Kidney (tissue), 22 donors: ENCODE measurements around the gene SOCS3. TPM values are rescaled to one million over a fixed set of nuclear protein-coding genes. Genes with fewer than 3 reads are reported as not detected.

Experiments
- DNase-seq, 5 donors: peaks; one replicate each; pipeline ENCODE4 v3.0.0-alpha.2; 2013 to 2020
- FAIRE-seq: peaks from 2 replicates; lab custom pipeline; 2012; peaks lifted over from hg19 to GRCh38; lab: Jason Lieb, UNC
- H3K27ac ChIP-seq, 2 donors: one replicate each; pipeline ENCODE4 v1.7.0; 2013; ENCODE audit warnings: low read depth in 2 of 2, low read length in 2 of 2, inconsistent platforms in 1 of 2
- H3K27me3 ChIP-seq: one replicate; pipeline ENCODE4 v1.7.1; 2013; ENCODE audit warnings: low read length, inconsistent platforms; ENCODE audit not compliant: control insufficient read depth, insufficient read depth
- H3K36me3 ChIP-seq, 3 donors: one replicate each; pipeline versions ENCODE4 v1.7.0 to v1.7.1; 2013; ENCODE audit warnings: low read length in 3 of 3, control low read depth in 1 of 3, inconsistent platforms in 1 of 3; ENCODE audit not compliant: insufficient read depth in 3 of 3, control insufficient read depth in 2 of 3
- H3K4me1 ChIP-seq, 3 donors: one replicate each; pipeline versions ENCODE4 v1.7.0 to v1.7.1; 2013; ENCODE audit warnings: low read length in 3 of 3, inconsistent platforms in 1 of 3, low read depth in 1 of 3; ENCODE audit not compliant: control insufficient read depth in 2 of 3, insufficient read depth in 2 of 3
- H3K4me3 ChIP-seq, 3 donors: one replicate each; pipeline versions ENCODE4 v1.7.0 to v1.8.1; 2013; ENCODE audit warnings: low read length in 3 of 3, control low read depth in 1 of 3, inconsistent platforms in 1 of 3
- H3K9ac ChIP-seq, 3 donors: one replicate each; pipeline versions ENCODE4 v1.7.0 to v1.7.1; 2013; ENCODE audit warnings: low read length in 3 of 3, control low read depth in 1 of 3, inconsistent platforms in 1 of 3
- H3K9me3 ChIP-seq, 3 donors: one replicate each; pipeline versions ENCODE4 v1.7.0 to v1.7.1; 2013; ENCODE audit warnings: low read length in 3 of 3, control low read depth in 1 of 3, inconsistent platforms in 1 of 3; ENCODE audit not compliant: control insufficient read depth in 2 of 3, insufficient read depth in 1 of 3
- CTCF ChIP-seq: IDR thresholded peaks from 3 replicates; pipeline ENCODE4 v1.5.1; 2012; ENCODE audit warnings: mild to moderate bottlenecking, moderate library complexity, borderline replicate concordance; ENCODE audit not compliant: insufficient read depth; ENCODE audit errors: extremely low read depth
- intact Hi-C: fragments of 100-400 bp; cut with DNase I; formaldehyde crosslinking; loops from one replicate; pipeline ENCODE4 v1.11.1; 2022
- long read RNA-seq, 10 donors: library from polyadenylated mRNA in 1 of 10; unstranded in 1 of 10; transcript quantifications; one replicate each; pipeline ENCODE4 v2.0.0 and lab custom pipeline, GENCODE V29; 2021 to 2026
- polyA plus RNA-seq: library from polyadenylated mRNA; stranded (reverse); fragments of 350-450 nt; fragmentation: Illumina TruSeq; extraction: RNeasy Lipid Tissue Mini Kit (QIAGEN cat#74804); gene quantifications from one replicate; pipeline ENCODE4 v1.2.3, GENCODE V29; 2014; ENCODE audit warnings: low read depth, low replicate concordance; ENCODE audit not compliant: insufficient read depth
- total RNA-seq: library from RNA; stranded (reverse); fragmentation: NEBNext Ultra II Directional; extraction: Animal tissue kit (Norgen Biotek cat#: 25700); gene quantifications from one replicate; pipeline ENCODE4 v1.2.1, GENCODE V29; 2021
- donor health status: control.
- donor health status: control.
- donor health status: control.
- donor health status: control.
- donor health status: control.
- donor health status: DM: yes; HTN: yes; CAD: no.
- donor health status: Normal renal cell carcinoma (clear cell type).

Gene SOCS3, protein sequence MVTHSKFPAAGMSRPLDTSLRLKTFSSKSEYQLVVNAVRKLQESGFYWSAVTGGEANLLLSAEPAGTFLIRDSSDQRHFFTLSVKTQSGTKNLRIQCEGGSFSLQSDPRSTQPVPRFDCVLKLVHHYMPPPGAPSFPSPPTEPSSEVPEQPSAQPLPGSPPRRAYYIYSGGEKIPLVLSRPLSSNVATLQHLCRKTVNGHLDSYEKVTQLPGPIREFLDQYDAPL
- 110 TPM for total RNA-seq
- 31.2 TPM for polyA plus RNA-seq
- long read RNA-seq, donor 1, transcript SOCS3-201 (2 exons, 2,734 nt): major isoform, 10 of 10 reads
- long read RNA-seq, donor 1, partial matches to known transcripts: 0 of 10 reads
- long read RNA-seq, donor 1, other reads (novel, unspliced or antisense): 0 of 10 reads
- long read RNA-seq, donor 2, transcript SOCS3-201 (2 exons, 2,734 nt): major isoform, 8 of 8 reads
- long read RNA-seq, donor 2, partial matches to known transcripts: 0 of 8 reads
- long read RNA-seq, donor 2, other reads (novel, unspliced or antisense): 0 of 8 reads
- long read RNA-seq, donor 3, transcript SOCS3-201 (2 exons, 2,734 nt): major isoform, 16 of 16 reads
- long read RNA-seq, donor 3, partial matches to known transcripts: 0 of 16 reads
- long read RNA-seq, donor 3, other reads (novel, unspliced or antisense): 0 of 16 reads
- long read RNA-seq, donor 4, transcript SOCS3-201 (2 exons, 2,734 nt): major isoform, 5 of 5 reads
- long read RNA-seq, donor 4, partial matches to known transcripts: 0 of 5 reads
- long read RNA-seq, donor 4, other reads (novel, unspliced or antisense): 0 of 5 reads
- long read RNA-seq, donor 5: 0 reads
- long read RNA-seq, donor 6, partial matches to known transcripts: 0 of 4 reads
- long read RNA-seq, donor 6, other reads (novel, unspliced or antisense): 0 of 4 reads
- long read RNA-seq, donor 7, transcript SOCS3-201 (2 exons, 2,734 nt): major isoform, 370 of 500 reads
- long read RNA-seq, donor 7, partial matches to known transcripts: 0 of 500 reads
- long read RNA-seq, donor 7, other reads (novel, unspliced or antisense): 130 of 500 reads
- long read RNA-seq, donor 8, transcript SOCS3-201 (2 exons, 2,734 nt): major isoform, 23 of 23 reads
- long read RNA-seq, donor 8, partial matches to known transcripts: 0 of 23 reads
- long read RNA-seq, donor 8, other reads (novel, unspliced or antisense): 0 of 23 reads
- long read RNA-seq, donor 9, partial matches to known transcripts: 0 of 3 reads
- long read RNA-seq, donor 9, other reads (novel, unspliced or antisense): 0 of 3 reads
- long read RNA-seq, donor 10, transcript SOCS3-201 (2 exons, 2,734 nt): major isoform, 10 of 10 reads
- long read RNA-seq, donor 10, partial matches to known transcripts: 0 of 10 reads
- long read RNA-seq, donor 10, other reads (novel, unspliced or antisense): 0 of 10 reads

DNA sequence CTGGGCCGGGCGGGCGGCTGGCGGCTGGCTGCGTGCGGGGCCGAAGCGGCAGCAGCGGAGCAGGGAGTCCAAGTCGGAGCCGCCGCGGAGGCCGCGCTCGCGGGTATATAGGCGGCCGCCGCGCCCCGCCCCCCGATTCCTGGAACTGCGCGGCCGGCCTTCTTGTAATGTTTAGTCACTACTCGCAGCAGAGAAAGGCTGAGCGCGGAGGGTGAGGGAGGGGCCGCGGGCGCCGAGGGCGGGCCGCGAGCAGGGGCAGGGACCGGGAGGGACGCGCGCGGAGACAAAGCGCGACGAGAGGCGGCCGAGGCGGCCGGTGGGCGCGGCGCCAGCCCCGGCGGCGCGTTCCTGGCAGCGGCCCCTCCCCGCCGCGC lies at the start of gene SOCS3:
Gene SOCS3, minus strand, starts transcription at position 81 of the 374 bp plus-strand sequence. CDS start 982 bp downstream, outside the sequence.
- DNase-seq: peak; percentile 97 to 100 (median 98)
- H3K4me1 ChIP-seq: peaks cover under 1 to 11% (median 6%) of the 10 kb centered on the region in 3 donors
- H3K27ac ChIP-seq: peak within 1 kb of the TSS; percentile 83 to 95
- intact Hi-C loops: no loop called here
- H3K4me3 ChIP-seq: peak within 1 kb of the TSS; percentile 56 to 81 (median 72)
- TF ChIP-seq CTCF: no peak
- no peak for FAIRE-seq
- peaks cover 0 to 9% (median 3%) of the 10 kb centered on the region in 3 donors for H3K36me3 ChIP-seq
- no peaks in the 10 kb centered on the region for H3K27me3 ChIP-seq
- peak within 1 kb of the TSS in 2 of 3 donors; percentile 73 to 81 for H3K9ac ChIP-seq
- H3K9me3 ChIP-seq: no peaks in the 10 kb centered on the region

- no peak for FAIRE-seq
- intact Hi-C loops: no loop called here
- Histone ChIP-seq H3K9ac (no peak overlapping the region), H3K27ac (peak overlapping the region in 1 of 2 donors; percentile 17), H3K36me3 (peaks cover 2 to 9% (median 2%) of the 10 kb centered on the region in 3 donors), H3K27me3 (no peaks in the 10 kb centered on the region), H3K9me3 (no peaks in the 10 kb centered on the region), H3K4me3 (no peak overlapping the region), H3K4me1 (peaks cover 0 to 28% (median 0%) of the 10 kb centered on the region in 3 donors)
- DNase-seq: peak in 4 of 5 donors; percentile 49 to 92 (median 54)
- no peak for TF ChIP-seq CTCF
Measured at GRCh38 chr17:78409191-78409928, 49.5 kb upstream of the SOCS3 start.

GRCh38 chr17:78408476-78409050 lies 48.7 kb upstream of the SOCS3 start:
- Histone ChIP-seq H3K27me3 (no peaks in the 10 kb centered on the region), H3K36me3 (peaks cover 2 to 10% (median 2%) of the 10 kb centered on the region in 3 donors), H3K4me3 (no peak overlapping the region), H3K9ac (no peak overlapping the region), H3K4me1 (peaks cover 0 to 24% (median 0%) of the 10 kb centered on the region in 3 donors), H3K9me3 (no peaks in the 10 kb centered on the region), H3K27ac (no peak overlapping the region)
- intact Hi-C loops: no loop called here
- DNase-seq: peak in 2 of 5 donors; percentile 36 to 59
- no peak for TF ChIP-seq CTCF
- no peak for FAIRE-seq
